WERI-Rb-1 (cell line): ENCODE measurements around the gene VEGFA.

ENCODE experiments used
- DNase-seq: peaks from one replicate; pipeline ENCODE4 v3.0.0-alpha.2; 2020
- H3K27ac ChIP-seq: fragments of 250-450 bp; sonication (Bioruptor Pico); 2 replicates; pipeline ENCODE4 v1.5.1; 2020; ENCODE audit warnings: mild to moderate bottlenecking, moderate library complexity
- H3K27me3 ChIP-seq: fragments of 250-450 bp; sonication (Bioruptor Pico); 2 replicates; pipeline ENCODE4 v1.5.1; 2021; ENCODE audit warnings: mild to moderate bottlenecking, low read depth, moderate library complexity; ENCODE audit not compliant: insufficient read depth, severe bottlenecking
- H3K36me3 ChIP-seq: fragments of 250-450 bp; sonication (Bioruptor Pico); 2 replicates; pipeline ENCODE4 v1.5.1; 2020; ENCODE audit warnings: mild to moderate bottlenecking, moderate library complexity
- H3K4me3 ChIP-seq: 2 replicates; pipeline ENCODE4 v1.5.1; 2011; ENCODE audit warnings: low read depth, mild to moderate bottlenecking, control low read depth, low read length
- H3K9me3 ChIP-seq: fragments of 250-450 bp; sonication (Bioruptor Pico); 2 replicates; pipeline ENCODE4 v1.5.1; 2021; ENCODE audit warnings: mild to moderate bottlenecking, moderate library complexity; ENCODE audit not compliant: severe bottlenecking
- TF ChIP-seq, protein P1 (sequence below): IDR thresholded peaks from 2 replicates; pipeline ENCODE4 v1.5.1; 2011; ENCODE audit warnings: low read depth, mild to moderate bottlenecking, control low read depth, inconsistent platforms, low read length

The VEGFA gene

DNA sequence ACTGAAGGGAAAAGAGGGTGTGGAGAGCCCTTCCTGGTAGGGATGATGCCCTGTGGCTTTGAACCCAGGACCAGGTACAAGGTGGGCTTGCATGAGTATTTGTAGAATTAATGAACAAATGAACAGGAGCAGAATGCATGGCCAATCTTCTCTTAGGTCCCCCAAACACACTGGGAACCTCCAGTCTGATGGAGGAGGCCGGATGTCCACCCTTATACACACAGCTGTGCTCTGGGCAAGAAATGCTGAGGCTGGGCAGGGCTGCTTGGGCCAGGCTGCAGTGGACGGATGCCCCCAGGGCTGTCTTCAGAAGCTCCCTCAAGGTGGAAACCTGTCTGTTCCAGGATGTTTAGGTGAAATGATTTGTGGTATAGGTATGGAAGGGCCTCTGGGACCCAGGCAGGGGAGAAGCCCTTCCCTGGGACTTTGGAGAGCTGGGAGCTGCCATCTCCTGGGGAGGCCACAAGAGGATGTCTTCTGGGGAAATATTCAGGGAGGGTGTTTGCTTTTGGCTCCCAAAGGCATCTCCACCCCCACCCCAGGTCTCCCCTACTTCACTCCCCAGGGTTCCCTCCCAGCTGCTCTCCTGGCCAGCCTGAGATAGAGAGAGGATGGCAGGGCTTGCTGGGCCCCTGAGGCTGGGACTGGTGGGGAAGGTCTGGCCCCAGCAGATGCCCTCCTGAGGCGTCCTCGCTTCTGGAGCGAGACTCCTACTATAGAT lies 23.3 kb downstream of the VEGFA start:
- H3K27me3 ChIP-seq: no peaks in the 10 kb centered on the region
- no peak for DNase-seq
- no peak overlapping the region for H3K4me3 ChIP-seq
- H3K36me3 ChIP-seq: no peaks in the 10 kb centered on the region
- TF ChIP-seq, protein P1, sequence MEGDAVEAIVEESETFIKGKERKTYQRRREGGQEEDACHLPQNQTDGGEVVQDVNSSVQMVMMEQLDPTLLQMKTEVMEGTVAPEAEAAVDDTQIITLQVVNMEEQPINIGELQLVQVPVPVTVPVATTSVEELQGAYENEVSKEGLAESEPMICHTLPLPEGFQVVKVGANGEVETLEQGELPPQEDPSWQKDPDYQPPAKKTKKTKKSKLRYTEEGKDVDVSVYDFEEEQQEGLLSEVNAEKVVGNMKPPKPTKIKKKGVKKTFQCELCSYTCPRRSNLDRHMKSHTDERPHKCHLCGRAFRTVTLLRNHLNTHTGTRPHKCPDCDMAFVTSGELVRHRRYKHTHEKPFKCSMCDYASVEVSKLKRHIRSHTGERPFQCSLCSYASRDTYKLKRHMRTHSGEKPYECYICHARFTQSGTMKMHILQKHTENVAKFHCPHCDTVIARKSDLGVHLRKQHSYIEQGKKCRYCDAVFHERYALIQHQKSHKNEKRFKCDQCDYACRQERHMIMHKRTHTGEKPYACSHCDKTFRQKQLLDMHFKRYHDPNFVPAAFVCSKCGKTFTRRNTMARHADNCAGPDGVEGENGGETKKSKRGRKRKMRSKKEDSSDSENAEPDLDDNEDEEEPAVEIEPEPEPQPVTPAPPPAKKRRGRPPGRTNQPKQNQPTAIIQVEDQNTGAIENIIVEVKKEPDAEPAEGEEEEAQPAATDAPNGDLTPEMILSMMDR: no peak
- H3K9me3 ChIP-seq: no peaks in the 10 kb centered on the region
- no peak overlapping the region for H3K27ac ChIP-seq

DNA sequence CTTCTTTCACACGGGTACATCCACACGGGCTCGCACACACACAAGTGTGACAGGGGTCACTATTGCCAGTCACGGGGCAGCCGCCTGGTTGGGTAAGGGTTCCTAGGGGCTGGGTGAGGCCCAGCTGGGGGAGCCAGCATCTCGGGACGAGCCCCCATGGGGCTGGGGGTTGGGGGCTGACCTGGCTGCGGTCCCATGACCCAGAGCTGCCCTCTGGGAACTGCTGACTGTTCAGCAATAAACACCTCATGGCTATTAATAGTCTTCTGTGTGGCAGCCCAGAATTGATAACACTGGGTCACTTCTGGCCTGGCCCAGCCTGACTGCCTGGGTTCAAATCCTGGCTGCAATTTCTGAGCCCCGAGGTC lies 23.8 kb downstream of the VEGFA start:
- Histone ChIP-seq H3K27ac (no peak overlapping the region), H3K27me3 (no peaks in the 10 kb centered on the region), H3K36me3 (no peaks in the 10 kb centered on the region), H3K4me3 (no peak overlapping the region), H3K9me3 (no peaks in the 10 kb centered on the region)
- TF ChIP-seq, protein P1: no peak
- DNase-seq: no peak

DNA sequence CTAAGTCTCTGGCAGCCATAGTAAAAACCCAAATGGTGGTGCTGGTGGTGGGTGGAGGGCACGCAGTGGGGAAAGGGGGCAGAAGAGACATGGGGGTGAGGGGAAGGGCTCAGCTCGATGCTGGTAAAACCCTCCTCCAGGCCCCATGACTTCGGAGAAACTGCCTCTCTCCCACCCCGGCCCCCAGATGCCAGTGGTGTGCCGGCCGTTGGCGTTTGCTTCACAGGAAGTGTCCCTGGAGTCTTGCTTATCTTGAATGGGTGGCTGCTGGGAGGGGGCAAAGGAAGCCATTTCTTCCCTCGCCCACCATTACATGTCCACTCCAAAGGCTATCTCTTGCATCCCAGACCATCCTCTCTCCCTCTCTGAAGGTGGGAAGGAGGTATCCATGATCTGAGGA lies 25.4 kb downstream of the VEGFA start:
- Histone ChIP-seq H3K9me3 (no peaks in the 10 kb centered on the region), H3K36me3 (no peaks in the 10 kb centered on the region), H3K27me3 (no peaks in the 10 kb centered on the region), H3K27ac (no peak overlapping the region), H3K4me3 (no peak overlapping the region)
- DNase-seq: no peak
- TF ChIP-seq, protein P1: no peak

DNA sequence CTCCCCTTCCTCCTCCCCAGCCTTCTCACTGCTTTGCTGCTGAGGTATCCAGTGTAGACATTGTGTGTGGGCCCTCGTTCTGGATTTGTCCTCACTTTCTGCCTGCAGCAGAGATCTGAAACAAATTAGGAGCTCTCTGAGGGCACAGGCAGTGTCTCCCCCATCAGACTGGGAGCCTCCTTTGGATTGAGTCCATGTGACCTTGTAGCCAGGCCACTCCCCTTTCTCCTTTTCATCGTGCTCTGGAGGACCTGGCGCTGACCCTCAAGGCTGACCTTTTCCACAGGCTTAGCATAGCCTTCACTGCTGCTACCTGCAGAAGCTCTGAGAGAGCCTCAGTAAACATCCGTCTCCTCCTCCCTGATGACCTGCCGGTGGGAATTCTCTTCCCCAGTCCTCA lies 26.2 kb downstream of the VEGFA start:
- no peak overlapping the region for H3K4me3 ChIP-seq
- no peak overlapping the region for H3K27ac ChIP-seq
- TF ChIP-seq, protein P1: no peak
- no peaks in the 10 kb centered on the region for H3K27me3 ChIP-seq
- H3K36me3 ChIP-seq: no peaks in the 10 kb centered on the region
- no peaks in the 10 kb centered on the region for H3K9me3 ChIP-seq
- DNase-seq: no peak

DNA sequence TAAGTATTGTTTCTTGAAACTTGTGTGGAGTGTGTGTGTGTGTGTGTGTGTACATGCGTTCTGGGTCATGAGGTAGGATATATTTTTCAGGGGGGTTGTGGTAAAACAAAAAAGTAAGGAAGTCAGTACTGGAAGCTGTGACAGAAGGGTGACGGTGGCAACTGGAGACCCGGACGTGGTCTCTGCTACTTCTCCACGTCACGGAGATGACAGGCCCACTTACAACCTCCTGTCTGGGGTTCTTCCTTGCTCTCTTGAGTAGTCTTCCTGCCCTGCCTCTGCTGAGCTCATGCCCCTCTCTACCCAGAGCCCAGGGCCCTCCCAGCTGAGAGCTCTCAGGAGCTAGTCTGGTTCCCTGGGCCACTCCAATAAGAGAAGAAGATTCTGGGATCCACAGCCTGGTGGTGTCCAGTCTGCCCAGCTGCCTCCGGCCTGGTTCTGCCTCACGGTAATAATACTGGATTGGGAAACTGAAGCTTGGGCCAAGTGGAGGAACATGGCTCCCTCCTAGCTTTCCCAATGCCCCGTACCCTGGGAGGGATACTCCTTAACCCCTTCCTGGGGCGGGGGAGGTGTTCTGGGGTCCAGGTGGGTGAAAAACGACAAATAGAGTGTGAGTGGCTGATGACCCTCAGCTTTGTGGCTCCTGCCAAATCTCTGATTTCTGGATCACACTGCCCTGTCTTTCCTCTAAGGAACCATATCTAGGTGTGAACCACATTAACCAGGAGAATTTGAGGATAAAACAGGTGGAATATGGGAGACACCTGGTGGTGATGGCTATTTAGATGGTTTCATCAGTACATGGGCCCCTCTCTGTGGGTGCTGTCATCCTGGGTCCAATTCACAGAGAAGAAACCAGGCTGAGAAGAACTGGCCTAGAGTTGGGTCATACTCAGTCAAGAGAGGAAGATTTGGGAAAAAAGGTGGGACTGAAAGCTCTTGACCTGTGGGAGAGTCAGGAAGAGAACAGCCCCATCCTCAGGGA lies 27.2 kb downstream of the VEGFA start:
- no peak overlapping the region for H3K4me3 ChIP-seq
- no peak overlapping the region for H3K27ac ChIP-seq
- no peak for DNase-seq

More for the DNA sequence above, 27.2 kb downstream of the VEGFA start:
- Histone ChIP-seq H3K9me3 (no peaks in the 10 kb centered on the region), H3K27me3 (no peaks in the 10 kb centered on the region), H3K36me3 (no peaks in the 10 kb centered on the region)
- TF ChIP-seq, protein P1: no peak
